Stimulated activated CD8-positive, alpha-beta memory T cell treated with anti-CD3 and anti-CD28 coated beads, Interleukin-4, amount 100 ng/mL, for 24 hours (primary cell): ENCODE data around the gene STAC3.

Source experiments
- DNase-seq: peaks from one replicate; pipeline ENCODE4 v3.0.0-alpha.2; 2020; ENCODE audit warnings: low read depth

STAC3 gene

DNA sequence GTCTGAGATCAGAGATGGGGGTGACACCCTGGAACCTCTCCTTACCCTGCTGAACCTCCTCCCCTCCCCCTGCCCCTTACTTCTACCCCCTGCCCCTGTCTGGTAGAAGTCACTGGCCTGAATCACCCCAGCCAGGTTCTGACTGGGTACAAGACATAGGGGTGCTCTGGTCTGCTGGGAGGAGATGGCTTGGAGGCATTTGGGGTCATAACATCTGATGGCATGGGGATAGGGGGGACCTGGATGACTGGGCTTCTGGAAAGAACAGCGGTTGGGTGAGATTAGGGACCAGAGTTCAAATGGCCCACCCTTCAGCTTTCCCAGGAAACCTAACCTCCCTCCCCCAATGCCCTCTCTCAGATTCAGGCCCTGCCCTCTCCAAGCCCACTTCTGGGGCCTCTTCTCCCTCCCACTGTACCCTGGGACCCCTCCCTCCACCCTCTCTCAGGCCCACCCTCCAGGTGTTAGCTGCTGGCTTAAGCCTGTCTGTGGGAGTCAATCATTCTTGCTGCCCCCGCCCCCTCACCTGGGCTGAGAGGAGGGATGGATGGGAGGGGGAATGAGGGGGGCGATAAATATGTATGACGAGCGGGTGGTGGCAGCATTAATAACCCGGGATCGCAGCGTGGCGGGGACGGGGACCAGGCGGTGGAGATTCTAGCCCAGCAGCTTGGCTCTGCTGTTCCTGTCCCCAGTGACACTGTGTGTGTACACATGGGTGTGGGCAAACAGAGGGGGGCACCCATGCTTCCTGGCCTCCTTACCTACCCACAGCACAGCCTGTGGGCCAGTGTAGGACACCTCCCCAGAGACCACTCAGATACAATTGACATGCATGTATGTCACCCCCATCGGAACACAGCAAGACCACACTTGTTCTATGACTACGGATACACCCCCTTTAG is 28.4 kb downstream of the STAC3 start:
- no peak for DNase-seq

GRCh38 chr12:57221169-57221917 is 29.6 kb downstream of the STAC3 start:
- DNase-seq = no peak

DNA sequence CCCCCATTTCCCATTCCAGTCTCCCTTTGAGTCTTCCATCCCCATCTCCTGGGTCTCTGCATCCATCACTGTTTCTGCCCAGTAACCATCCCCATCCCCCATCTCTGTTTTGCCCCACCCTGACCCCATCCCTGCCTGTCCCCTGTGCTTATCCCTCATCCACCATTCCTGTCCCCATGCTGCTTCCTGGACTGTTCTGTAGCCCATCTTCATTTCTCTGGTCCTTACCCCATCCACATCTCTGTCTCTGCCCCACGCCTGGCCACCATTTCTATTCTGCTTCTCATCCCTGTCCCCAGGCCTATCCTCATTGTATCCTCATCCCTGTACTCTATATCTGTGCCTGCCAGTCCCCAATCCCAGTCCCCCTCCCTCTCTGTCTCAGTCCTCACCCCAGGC is 30.2 kb downstream of the STAC3 start:
- DNase-seq = no peak

DNA sequence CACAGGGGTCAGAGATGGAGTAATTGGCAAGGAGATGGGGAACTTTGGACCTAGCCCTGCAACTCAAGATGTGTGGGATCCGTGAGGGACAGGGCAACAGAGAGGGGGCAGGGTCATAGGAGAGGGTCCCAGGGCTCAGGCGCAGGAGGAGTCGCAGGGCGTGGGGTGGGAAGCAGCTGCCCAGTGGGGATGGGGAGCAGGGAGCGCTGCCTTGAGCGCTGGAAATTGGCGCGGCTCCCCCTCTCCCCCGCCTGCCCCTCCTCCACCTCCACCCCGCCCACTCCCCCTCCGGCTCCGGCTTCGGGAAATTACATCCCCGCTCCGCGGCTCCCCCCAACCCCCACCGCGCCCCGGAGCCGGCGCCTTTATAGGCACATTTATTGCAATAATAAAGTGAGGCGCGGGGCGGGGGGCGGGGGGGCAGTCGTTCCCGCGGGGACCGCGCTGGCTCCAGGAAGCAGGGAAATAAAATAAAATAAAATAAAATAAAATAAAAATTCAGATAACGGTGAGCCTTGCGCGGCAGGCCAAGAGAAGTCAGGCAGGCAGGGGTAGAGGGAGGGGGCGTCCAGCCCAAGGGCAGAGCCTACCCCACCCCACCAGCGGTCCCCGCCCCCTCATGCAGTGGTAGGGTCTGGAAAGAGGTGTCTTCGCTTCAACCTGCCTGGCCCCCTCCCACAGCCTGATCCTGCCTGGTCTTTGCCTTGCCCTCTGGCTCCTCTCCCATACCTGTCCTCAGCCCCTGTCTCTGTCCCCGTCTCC is 30.8 kb downstream of the STAC3 start:
- no peak for DNase-seq

DNA sequence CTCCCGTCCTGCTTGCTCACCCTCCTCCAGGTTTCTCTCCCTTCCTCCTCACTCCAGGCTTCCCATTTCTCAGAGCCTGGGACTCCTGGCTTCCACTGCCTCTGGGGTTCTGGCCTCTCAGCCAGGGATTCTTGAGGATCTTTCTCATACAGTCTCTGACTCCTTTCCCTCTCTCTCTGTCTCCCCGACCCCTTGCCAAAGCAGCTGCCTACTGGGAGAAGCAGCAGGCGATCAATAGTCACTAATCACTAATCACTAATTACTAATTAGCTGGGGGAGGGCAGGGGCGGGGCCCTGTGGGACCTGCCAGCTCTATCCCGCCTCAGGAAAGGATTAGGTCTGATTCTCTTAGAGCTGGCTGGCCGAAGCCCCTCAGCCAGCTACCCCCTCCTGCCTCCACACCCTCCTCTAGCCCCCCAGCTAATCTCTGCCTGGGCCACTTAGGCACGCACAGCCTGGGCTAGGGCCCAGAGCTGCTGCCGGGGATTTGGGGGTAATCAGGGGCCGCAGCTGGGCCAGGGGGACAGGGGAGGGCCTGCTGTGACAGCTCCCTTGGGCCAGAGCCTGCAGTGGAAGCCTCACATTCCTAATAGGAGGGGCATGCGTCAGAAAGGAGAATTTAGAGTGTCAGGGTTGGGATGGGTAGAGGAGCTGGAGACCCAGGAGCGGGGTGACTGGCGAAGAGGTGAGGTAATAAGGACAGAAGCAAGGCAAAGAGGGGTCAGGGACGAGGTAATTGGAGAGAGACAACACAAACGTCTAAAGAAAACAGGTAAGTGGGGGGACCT is 31.6 kb downstream of the STAC3 start:
- DNase-seq = no peak

DNA sequence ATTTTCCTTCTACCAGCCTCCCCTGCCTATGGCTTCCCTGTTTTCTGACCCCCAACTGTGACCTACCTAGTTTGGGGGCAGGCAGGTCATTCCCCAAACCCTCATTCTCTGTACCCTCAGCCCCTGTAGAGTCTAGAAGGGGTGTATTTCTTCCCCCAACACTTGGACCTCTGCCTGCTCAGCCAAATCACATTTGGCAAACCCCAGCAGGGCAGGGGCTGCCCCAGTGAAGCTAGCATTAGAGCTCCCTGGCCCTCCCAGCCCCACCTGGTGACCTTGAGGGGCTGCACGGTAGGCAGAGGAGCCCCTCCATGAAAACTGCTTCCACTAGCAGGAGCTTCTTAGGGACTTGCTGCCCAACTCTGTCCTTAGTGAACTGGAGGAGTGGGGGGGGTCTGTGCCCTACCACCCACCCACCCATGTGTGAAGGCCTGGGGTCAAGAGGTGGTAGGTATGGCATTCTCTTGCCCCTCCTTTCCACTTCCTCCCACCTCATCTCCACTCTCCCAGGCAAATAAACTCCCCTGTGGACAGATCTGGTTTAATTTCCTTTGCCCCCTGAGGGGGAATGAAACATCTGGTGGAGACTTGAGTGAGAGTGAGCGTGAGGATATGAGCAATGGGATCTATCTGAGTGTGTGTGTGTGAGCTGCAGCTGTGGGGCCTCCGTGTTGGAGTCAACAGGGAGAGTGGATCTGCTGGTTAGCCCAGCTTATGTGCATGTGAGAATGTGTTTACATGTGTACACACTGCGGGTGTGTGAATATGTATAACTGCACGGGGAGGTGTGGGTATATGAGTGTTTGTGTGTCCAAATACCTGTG is 32.7 kb downstream of the STAC3 start:
- DNase-seq = no peak

DNA sequence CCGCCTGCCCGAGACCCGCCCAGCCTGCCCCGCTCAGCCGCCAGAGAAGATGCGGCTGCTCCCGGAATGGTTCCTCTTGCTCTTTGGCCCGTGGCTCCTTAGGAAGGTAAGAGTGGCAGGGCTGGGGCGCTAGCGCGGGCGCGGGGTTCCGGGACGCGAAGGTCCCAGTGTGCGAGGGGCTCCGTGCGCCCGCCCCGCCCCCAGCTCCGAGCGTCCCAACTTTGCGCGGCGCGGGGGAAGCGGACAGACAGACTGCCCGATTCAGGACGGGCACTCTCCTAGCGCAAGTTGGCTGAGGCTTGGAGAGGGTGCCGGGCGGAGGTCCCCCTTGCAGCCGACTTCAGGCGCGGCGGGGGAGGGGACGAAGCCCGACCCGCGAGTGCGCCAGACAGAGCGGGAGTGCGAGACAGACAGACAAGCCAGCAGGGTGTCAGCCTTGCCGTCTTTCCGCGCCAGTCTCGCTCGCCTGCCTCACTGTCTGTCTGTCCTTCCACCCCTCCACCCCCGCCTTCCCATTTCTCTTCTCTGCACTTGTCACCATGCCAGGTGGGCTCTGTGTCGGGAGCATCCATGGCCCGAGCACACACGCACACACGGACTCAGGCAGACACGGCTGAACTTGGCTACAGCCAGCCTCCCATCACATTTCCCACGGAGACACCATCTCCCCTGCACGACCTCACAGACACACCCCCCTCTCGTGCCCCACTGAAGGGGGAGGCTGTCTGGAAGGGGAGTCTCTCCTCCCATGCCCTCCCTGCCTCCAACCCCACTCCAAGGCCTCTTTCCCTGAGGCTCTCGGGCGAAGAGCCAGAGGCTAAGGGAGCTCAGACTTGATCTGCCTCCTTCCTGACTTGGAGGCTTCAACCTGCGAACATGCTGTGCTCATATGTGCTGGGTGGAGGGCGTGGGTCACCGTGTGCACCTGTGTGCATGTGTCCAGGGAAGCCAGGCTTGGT is 33.8 kb downstream of the STAC3 start:
- no peak for DNase-seq

- DNase-seq = peak; percentile 51
Measured at GRCh38 chr12:57216014-57216911, 34.7 kb downstream of the STAC3 start, which contains the start of gene NXPH4. TSS of gene NXPH4 (plus strand) at chr12:57216794. CDS start at chr12:57216970, 176 bp downstream.

GRCh38 chr12:57215668-57216013 is 35.3 kb downstream of the STAC3 start:
- no peak for DNase-seq

DNA sequence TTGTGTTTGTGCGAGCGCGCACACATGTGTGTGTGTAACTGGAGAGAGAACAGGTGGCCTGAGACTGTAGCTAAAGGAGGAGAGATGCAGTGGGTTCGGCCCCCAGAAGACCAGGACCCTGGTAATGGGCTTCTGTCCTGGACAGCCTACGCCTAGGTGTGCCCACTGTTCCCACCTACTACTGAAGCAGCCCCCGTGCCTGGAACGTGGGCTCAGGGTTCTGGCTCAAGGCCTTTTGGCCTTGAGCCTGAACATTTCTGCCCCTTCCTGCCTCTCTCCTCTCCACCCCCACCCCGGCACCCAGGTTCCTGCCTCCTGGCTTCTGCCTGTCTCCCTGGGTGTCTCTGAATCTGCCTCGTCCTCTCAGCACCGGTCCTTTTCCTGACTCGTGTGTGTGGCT is 35.9 kb downstream of the STAC3 start:
- no peak for DNase-seq

GRCh38 chr12:57214398-57214781 is 36.6 kb downstream of the STAC3 start:
- peak; percentile 52 for DNase-seq

DNA sequence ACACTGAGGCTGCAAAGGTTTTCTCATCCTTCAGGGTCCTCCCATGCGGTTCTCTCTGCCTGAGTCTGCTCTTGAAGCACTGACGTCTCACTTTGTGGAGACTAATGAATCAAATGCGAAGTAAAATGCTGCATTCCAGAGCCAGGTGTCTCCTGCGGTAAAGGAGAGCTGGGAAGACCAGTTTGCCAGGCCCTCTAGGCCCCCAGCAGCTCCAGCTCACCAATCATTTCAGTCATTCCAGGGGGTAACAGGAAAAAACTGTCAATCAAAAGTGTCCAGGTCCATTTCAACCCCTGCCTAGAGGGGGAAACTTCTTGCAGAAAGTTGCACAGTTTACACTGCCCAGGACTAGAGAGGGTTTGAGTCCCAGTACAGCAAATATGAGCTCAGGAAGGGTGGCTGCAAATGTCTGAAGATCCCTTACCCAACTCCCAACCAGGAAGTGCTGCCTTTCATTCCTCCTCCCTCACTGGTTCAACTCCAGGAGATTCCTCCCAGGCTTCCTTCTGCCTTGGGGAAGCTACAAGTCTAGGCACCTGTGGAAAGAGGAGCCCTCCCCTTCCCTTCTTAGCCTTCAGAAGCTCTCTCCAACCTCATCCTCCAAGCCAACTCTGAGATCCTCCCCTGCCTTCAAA is 37.1 kb downstream of the STAC3 start:
- no peak for DNase-seq

DNA sequence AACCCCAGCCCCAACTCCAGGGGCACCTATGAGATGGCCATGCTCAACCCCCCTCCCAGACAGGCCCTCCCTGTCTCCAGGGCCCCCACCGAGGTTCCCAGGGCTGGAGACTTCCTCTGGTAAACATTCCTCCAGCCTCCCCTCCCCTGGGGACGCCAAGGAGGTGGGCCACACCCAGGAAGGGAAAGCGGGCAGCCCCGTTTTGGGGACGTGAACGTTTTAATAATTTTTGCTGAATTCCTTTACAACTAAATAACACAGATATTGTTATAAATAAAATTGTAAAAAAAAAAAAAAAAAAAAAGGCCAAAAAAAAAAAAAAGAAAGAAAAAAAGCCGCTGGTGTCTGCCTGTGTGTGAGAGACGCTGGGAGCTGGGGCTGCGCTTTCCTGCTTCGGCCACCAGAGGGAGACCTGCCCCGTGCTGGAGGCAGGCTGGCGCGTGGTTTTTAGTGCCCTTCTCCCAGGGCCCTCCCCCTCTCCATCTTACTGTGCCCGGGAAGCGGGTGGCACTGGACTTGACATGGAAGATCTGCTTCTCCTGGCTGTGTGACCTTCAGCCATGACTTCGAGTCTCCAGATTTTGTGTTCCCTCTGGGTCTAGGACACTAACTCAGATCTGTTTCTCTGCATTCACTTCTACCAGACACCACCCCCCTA is 37.8 kb downstream of the STAC3 start:
- peak; percentile 75 for DNase-seq

DNA sequence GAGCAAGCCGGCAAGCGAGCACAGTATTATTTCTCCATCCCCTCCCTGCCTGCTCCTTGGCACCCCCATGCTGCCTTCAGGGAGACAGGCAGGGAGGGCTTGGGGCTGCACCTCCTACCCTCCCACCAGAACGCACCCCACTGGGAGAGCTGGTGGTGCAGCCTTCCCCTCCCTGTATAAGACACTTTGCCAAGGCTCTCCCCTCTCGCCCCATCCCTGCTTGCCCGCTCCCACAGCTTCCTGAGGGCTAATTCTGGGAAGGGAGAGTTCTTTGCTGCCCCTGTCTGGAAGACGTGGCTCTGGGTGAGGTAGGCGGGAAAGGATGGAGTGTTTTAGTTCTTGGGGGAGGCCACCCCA is 38.3 kb downstream of the STAC3 start:
- DNase-seq = no peak

DNA sequence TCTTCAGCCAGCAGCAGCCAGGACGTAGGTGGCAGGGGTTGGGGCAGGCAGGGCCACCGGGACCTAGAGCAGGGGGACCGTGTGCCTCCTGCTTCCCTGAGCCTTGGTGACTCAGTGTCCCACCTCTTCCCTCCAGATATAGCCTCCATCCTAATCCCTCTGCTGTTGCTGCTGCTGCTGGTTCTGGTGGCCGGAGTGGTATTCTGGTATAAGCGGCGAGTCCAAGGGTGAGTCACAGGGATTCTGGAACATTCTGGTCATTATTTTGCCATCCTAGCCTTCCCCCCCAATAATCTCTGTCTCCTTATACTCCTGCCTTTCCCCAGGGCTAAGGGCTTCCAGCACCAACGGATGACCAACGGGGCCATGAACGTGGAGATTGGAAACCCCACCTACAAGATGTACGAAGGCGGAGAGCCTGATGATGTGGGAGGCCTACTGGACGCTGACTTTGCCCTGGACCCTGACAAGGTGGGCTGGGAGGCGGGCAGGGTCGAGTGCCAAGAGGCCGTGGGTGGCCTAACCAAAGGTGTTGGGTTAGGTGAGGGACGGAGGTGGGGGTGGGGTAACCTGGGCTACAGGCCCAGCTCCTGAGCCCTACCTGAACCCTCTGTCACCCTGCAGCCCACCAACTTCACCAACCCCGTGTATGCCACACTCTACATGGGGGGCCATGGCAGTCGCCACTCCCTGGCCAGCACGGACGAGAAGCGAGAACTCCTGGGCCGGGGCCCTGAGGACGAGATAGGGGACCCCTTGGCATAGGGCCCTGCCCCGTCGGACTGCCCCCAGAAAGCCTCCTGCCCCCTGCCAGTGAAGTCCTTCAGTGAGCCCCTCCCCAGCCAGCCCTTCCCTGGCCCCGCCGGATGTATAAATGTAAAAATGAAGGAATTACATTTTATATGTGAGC is 38.9 kb downstream of the STAC3 start:
- DNase-seq = no peak

DNA sequence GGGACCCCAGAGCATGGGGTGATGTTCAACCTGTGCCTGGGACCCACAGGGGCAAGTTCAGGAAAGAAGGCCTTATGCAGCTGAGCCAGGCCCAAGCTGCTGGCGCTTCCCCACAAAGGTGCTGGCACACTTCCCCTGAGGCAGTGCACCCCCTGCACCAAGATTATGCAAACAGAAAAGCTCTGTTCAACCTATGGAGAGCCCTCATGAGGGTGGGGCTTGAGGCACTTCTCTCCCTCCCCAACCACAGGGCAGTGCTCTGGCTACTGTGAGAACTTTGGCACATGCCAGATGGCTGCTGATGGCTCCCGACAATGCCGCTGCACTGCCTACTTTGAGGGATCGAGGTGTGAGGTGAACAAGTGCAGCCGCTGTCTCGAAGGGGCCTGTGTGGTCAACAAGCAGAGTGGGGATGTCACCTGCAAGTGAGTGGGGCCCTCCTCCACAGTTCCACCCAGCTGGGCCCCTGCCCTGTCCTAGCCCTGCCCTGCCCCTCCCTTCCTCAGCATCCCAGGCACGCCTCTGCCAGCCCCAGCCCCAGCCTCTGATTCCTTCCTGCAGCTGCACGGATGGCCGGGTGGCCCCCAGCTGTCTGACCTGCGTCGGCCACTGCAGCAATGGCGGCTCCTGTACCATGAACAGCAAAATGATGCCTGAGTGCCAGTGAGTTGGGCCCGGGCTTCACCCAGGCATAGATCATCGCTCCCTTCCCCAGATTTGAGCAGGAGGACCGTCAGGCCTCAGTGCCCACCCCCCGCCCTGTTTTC is 39.9 kb downstream of the STAC3 start:
- DNase-seq = no peak
